GM12873 (cell line): ENCODE data around the gene ZNF337.

Source experiments
- TF ChIP-seq, protein P1 (sequence below): IDR thresholded peaks from 2 replicates; pipeline ENCODE4 v1.5.1; 2012; ENCODE audit warnings: low read depth, mild to moderate bottlenecking, moderate library complexity, low read length, control low read depth; ENCODE audit not compliant: insufficient read depth; ENCODE audit errors: missing control alignments

Gene ZNF337

DNA sequence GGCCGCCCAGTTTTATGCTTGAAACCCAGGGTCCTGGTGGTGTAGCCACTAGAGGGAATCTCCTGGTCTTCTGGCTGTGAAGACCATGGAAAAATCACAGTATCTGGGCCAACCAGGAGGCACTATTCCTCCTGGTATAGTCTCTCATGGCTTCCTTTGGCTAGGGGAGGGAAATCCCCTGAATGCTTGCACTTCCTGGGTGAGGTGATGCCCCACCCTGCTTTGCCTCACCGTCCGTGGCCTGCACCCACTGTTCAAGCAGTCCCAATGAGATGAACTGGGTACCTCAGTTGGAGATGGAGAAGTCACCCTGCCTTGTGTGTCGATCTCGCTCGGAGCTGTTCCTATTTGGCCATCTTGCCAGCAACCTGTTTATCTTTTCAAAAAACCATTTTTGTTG lies 10.1 kb upstream of the ZNF337 start:
- TF ChIP-seq, protein P1, sequence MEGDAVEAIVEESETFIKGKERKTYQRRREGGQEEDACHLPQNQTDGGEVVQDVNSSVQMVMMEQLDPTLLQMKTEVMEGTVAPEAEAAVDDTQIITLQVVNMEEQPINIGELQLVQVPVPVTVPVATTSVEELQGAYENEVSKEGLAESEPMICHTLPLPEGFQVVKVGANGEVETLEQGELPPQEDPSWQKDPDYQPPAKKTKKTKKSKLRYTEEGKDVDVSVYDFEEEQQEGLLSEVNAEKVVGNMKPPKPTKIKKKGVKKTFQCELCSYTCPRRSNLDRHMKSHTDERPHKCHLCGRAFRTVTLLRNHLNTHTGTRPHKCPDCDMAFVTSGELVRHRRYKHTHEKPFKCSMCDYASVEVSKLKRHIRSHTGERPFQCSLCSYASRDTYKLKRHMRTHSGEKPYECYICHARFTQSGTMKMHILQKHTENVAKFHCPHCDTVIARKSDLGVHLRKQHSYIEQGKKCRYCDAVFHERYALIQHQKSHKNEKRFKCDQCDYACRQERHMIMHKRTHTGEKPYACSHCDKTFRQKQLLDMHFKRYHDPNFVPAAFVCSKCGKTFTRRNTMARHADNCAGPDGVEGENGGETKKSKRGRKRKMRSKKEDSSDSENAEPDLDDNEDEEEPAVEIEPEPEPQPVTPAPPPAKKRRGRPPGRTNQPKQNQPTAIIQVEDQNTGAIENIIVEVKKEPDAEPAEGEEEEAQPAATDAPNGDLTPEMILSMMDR: no peak

DNA sequence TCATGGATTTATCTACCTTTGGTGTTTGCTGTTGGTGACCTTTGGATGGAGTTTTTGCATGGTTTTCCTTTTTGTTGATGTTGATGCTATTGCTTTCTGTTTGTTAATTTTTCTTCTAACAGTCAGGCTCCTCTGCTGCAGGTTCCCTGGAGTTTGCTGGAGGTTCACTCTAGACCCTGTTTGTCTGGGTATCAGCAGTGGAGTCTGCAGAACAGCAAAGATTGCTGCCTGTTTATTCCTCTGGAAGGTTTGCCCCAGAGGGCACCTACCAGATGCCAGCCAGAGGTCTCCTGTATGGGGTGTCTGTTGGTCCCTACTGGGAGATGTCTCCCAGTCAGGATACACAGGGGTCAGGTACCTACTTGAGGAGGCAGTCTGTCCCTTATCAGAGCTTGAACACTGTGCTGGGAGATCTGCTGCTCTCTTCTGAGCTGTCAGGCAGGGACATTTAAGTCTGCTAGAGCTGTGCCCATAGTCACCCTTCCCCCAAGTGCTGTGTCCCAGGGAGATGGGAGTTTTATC lies 9.2 kb upstream of the ZNF337 start:
- TF ChIP-seq, protein P1: no peak

DNA sequence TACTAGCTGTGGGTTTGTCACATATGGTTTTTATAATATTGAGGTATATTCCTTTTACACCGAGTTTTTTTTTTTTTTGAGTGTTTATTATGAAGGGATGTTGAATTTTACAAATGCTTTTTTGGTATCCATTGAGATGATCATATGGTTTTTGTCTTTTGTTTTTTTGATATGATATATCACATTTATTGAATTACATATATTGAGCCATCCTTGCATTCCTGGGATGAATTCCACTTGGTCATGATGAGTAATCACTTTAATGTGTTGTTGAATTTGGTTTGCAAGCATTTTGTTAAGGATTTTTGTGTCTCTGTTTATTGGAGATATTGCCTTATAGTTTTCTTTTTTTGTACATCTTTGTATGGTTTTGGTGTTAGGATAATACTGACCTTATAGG lies 3.3 kb upstream of the ZNF337 start:
- TF ChIP-seq, protein P1: no peak

DNA sequence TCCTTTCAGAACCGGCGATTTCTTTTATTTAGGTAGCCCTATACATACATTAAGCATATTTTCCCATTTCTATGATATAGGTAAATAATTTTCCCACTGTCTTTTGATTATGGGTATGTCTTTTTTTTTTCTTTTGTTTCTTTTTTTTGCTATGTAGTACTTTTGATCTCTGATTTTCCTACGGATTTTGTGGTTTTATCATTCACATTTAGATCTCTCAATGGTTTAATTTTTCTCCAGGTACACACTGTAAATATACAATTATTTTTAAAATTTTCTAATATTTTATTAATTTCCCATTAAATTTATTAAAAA lies 436 bp upstream of the ZNF337 start:
- TF ChIP-seq, protein P1: no peak

DNA sequence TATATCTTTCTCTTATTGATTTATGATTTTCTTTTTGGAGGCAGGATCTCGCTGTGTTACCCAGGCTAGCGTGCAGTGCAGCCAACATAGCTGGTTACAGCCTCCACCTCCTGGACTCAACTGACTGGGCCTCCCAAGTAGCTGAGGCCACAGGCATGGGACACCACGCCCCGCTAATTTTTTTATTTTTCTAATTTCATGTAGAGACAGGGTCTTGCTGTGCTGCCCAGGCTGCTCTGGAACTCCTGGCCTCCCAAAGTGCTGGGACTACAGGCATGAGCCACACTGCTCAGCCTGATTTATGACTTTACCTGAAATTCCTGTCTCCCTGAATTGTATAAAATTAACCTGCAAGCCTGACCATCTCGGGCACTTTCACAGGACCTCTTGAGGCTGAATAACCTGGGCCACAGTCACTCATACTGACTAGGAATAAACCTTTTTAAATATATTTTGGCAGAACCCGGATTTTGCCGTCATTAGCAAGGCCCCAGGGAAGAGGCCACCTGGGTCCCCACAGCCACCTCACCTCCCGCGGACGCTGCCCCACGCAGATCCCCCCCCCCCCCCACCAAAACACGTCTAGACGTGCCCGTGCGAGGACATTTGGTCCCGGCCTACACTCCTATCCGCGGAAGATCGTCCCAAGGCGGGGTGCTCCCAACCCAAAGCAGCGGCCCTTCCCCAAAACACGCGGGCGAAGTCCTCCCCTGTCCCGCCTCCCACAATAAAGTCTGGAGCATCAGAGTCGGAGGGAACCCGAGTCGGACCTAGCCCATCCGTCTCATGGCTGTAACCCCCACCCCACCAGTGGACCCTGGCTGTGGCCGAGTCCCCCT lies 902 bp downstream of the ZNF337 start:
- TF ChIP-seq, protein P1: no peak

DNA sequence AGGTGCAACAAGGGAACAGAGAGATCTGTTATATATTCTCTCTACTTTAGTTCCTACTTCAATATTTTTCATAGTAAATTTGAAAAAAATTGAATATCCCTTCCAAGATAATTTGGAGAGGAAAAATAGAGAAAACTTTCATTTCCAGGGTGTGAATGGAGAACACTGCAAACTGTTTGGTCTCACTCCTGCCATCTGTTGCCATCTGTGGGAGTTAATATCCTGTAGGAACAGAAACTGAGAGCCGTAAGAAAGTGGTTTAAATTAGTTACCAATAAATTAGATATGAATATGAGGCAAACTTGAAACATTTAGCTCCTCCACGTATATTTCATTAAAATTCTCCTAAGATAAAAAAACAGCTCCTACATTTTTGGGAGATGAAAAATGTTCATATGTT lies 4.2 kb downstream of the ZNF337 start:
- TF ChIP-seq, protein P1: no peak

DNA sequence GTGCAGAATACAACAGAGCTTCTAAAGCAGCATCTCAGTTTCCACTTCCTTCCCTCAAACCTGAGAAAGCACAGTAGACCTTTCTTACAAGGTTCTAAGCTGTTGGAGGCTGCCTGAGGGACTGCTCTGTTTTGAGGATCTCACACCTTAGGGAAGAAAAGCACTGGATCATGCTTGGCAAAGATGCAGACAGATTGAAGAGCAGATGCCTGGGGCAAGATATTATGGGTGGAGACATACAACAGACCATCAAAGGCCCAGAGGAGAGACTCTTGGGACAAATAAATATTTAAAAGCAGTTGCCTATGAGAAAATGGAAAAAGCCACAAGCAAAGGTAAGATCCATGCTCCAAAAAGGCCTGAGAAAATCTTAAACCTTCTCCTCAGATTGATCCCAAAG lies 6.2 kb downstream of the ZNF337 start:
- TF ChIP-seq, protein P1: no peak
